ENCODE measurements around the gene IL1B. TPM values are rescaled to one million over a fixed set of nuclear protein-coding genes. Genes with fewer than 3 reads are reported as not detected.
A peak's percentile ranks its signal among the peaks of the same experiment; 100 is the strongest.

IL1B gene
- total and polyA plus RNA-seq, 2 of the 8 experiments (the other 6 are each of a cell fraction or from before 2014, with no cell fraction given): not detected

- H2BK5ac ChIP-seq (ENCODE audit: low read depth, low read length): no peak overlapping the region
- H4K91ac ChIP-seq (replicated peaks; ENCODE audit: insufficient read length, low read length): no peak overlapping the region
- peaks cover 0 to 16% (median 3%) of the 10 kb centered on the region in 4 experiments; a peak in 3 of 7 replicates for H3K4me1 ChIP-seq (replicated peaks in 1 of 4; ENCODE audit: control insufficient read depth in 3 of 4, insufficient read depth in 4 of 4, low read length in 3 of 4)
- ChIA-PET POLR2A (ENCODE audit: partially characterized antibody) (no interaction called here), CTCF (ENCODE audit: partially characterized antibody) (interaction anchor here (1.0 kb wide), 1 partner anchor 72 kb away, joined by 3 read pairs; no protein-coding TSS in a partner anchor)
- H4K5ac ChIP-seq (ENCODE audit: insufficient read length, low read depth, low read length): no peak overlapping the region
- H2AFZ ChIP-seq (ENCODE audit: low read length): no peak overlapping the region
- no peak overlapping the region for H3K23ac ChIP-seq (ENCODE audit: insufficient read length)
- no peak overlapping the region for H3K4me3 ChIP-seq (ENCODE audit: extremely low read depth in 1 of 4, insufficient read depth in 2 of 4, low read depth in 3 of 4, low read length in 4 of 4)
- WGBS, 2 experiments (ENCODE audit: extremely low coverage in 1 of 2, insufficient coverage in 1 of 2, insufficient read length in 1 of 2, insufficient replicate concordance in 2 of 2, low coverage in 1 of 2, low lambda C conversion rate in 2 of 2, missing lambda C conversion rate in 1 of 2): 88% methylated on average over 4 of the region's 4 CpGs; no CpG with 5 or more reads in 1 of the 2 experiments
- peak overlapping the region; percentile 84; the same call in 1 of the 2 replicates for H2BK15ac ChIP-seq (ENCODE audit: low read length)
- H3K56ac ChIP-seq (replicated peaks; ENCODE audit: insufficient read length, low read depth, low read length): no peak overlapping the region
- H3K18ac ChIP-seq (ENCODE audit: extremely low read depth, low read length): no peak overlapping the region
- no peaks in the 10 kb centered on the region for H3K36me3 ChIP-seq (ENCODE audit: control insufficient read depth in 2 of 4, insufficient read depth in 4 of 4, low read length in 3 of 4)
- H3K27me3 ChIP-seq (replicated peaks in 1 of 4; ENCODE audit: control insufficient read depth in 3 of 4, extremely low read depth in 1 of 4, insufficient read depth in 3 of 4, low read length in 3 of 4): peaks cover 0 to 2% (median 0%) of the 10 kb centered on the region in 4 experiments; a peak in 1 of 7 replicates
- no peak overlapping the region for H3K14ac ChIP-seq (ENCODE audit: insufficient read length)
- 0 out of 4 replicates have a peak, but pooled peaks cover 0 to under 1% of the 10 kb centered on the region in 2 experiments for H3K9me3 ChIP-seq (ENCODE audit: insufficient read depth in 2 of 2, low read depth in 1 of 2, low read length in 1 of 2)
- DNase-seq (ENCODE audit: low read depth in 1 of 2, low spot score in 2 of 2) (no peak), FAIRE-seq (no peak)
- H3K79me1 ChIP-seq (ENCODE audit: low read depth, low read length): no peaks in the 10 kb centered on the region
- no peak overlapping the region for H3K9ac ChIP-seq (replicated peaks in 1 of 4; ENCODE audit: extremely low read depth in 1 of 4, low read depth in 3 of 4, low read length in 3 of 4)
- no peak overlapping the region for H3K4me2 ChIP-seq (ENCODE audit: insufficient read depth in 1 of 2, low read depth in 2 of 2, low read length in 2 of 2)
- H3K23me2 ChIP-seq (ENCODE audit: low read depth, low read length): no peaks in the 10 kb centered on the region
- no peak overlapping the region for H4K8ac ChIP-seq (ENCODE audit: extremely low read depth, insufficient read depth, low read length)
- no peak overlapping the region for H3K27ac ChIP-seq (ENCODE audit: low read depth, low read length)
- H2BK12ac ChIP-seq (ENCODE audit: low read depth, low read length): no peak overlapping the region
- no peak overlapping the region for H2BK120ac ChIP-seq (replicated peaks; ENCODE audit: low read depth, low read length)
- H2BK20ac ChIP-seq (ENCODE audit: low read length): no peak overlapping the region
- H4K20me1 ChIP-seq (replicated peaks in 1 of 2; ENCODE audit: control insufficient read depth in 1 of 2, insufficient read depth in 2 of 2, low read length in 2 of 2): no peaks in the 10 kb centered on the region
- H2AK5ac ChIP-seq (ENCODE audit: low read depth, low read length): 0 out of 2 replicates have a peak overlapping the region, but pooled peaks have one; percentile 59
- H3K4ac ChIP-seq (replicated peaks; ENCODE audit: insufficient read length, low read depth, low read length): no peak overlapping the region
- no peaks in the 10 kb centered on the region for H3K79me2 ChIP-seq (ENCODE audit: control insufficient read depth in 1 of 2, insufficient read depth in 2 of 2, low read length in 2 of 2)
- TF ChIP-seq POLR2A (IDR thresholded peaks at IDR 0.05; ENCODE audit: control extremely low read depth in 1 of 2, low read depth in 2 of 2, low read length in 2 of 2) (no peak), KDM4A (IDR thresholded peaks at IDR 0.05; ENCODE audit: low read depth, low read length, severe bottlenecking) (no peak), RFX5 (IDR thresholded peaks at IDR 0.05; ENCODE audit: borderline replicate concordance, low read depth, low read length) (no peak), CBX5 (IDR thresholded peaks at IDR 0.05; ENCODE audit: low read depth, low read length) (no peak), EP300 (IDR thresholded peaks at IDR 0.05; ENCODE audit: borderline replicate concordance in 1 of 2, low read depth in 2 of 2, low read length in 2 of 2) (no peak), FOSL1 (IDR thresholded peaks at IDR 0.05; ENCODE audit: insufficient read depth, low read depth, low read length) (no peak), ASH2L (IDR thresholded peaks at IDR 0.05; ENCODE audit: low read length) (no peak)
- TF ChIP-seq, protein P1, sequence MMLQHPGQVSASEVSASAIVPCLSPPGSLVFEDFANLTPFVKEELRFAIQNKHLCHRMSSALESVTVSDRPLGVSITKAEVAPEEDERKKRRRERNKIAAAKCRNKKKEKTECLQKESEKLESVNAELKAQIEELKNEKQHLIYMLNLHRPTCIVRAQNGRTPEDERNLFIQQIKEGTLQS (IDR thresholded peaks at IDR 0.05; ENCODE audit: insufficient read depth, low read depth, low read length): no peak
- TF ChIP-seq, protein P2, sequence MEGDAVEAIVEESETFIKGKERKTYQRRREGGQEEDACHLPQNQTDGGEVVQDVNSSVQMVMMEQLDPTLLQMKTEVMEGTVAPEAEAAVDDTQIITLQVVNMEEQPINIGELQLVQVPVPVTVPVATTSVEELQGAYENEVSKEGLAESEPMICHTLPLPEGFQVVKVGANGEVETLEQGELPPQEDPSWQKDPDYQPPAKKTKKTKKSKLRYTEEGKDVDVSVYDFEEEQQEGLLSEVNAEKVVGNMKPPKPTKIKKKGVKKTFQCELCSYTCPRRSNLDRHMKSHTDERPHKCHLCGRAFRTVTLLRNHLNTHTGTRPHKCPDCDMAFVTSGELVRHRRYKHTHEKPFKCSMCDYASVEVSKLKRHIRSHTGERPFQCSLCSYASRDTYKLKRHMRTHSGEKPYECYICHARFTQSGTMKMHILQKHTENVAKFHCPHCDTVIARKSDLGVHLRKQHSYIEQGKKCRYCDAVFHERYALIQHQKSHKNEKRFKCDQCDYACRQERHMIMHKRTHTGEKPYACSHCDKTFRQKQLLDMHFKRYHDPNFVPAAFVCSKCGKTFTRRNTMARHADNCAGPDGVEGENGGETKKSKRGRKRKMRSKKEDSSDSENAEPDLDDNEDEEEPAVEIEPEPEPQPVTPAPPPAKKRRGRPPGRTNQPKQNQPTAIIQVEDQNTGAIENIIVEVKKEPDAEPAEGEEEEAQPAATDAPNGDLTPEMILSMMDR (IDR thresholded peaks at IDR 0.05; ENCODE audit: control extremely low read depth in 1 of 3, insufficient read depth in 1 of 3, low read depth in 1 of 3, low read length in 3 of 3): no peak
- TF ChIP-seq, protein P3, sequence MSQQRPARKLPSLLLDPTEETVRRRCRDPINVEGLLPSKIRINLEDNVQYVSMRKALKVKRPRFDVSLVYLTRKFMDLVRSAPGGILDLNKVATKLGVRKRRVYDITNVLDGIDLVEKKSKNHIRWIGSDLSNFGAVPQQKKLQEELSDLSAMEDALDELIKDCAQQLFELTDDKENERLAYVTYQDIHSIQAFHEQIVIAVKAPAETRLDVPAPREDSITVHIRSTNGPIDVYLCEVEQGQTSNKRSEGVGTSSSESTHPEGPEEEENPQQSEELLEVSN (IDR thresholded peaks at IDR 0.05): no peak
Observed at GRCh38 chr2:112821682-112822081, 14.9 kb downstream of the IL1B start.

Data from H1 (cell line).